RWPE2 (cell line): ENCODE measurements around the gene TAP2.

Experiments used
- ATAC-seq: fragments of 200-7000 bp; cut with Tn5 transposase; 3 replicates; pipeline ENCODE4 v1.9.1; 2021; ENCODE audit warnings: low read depth
- DNase-seq: peaks from one replicate; pipeline ENCODE4 v3.0.0-alpha.2; 2020; ENCODE audit warnings: low spot score
- H3K27ac ChIP-seq: fragments of 450-650 bp; 2 replicates; pipeline ENCODE4 v1.5.1; 2017; ENCODE audit warnings: mild to moderate bottlenecking; ENCODE audit not compliant: poor library complexity, severe bottlenecking
- H3K27me3 ChIP-seq: fragments of 250-450 bp; sonication (Bioruptor Pico); 2 replicates; pipeline ENCODE4 v1.5.1; 2021; ENCODE audit warnings: mild to moderate bottlenecking, moderate library complexity; ENCODE audit not compliant: insufficient read depth, poor library complexity, severe bottlenecking
- H3K36me3 ChIP-seq: fragments of 250-450 bp; sonication (Bioruptor Pico); 2 replicates; pipeline ENCODE4 v1.5.1; 2020; ENCODE audit warnings: low read depth, mild to moderate bottlenecking, moderate library complexity
- H3K4me1 ChIP-seq: fragments of 250-450 bp; sonication (Bioruptor Pico); 2 replicates; pipeline ENCODE4 v1.5.1; 2021; ENCODE audit warnings: mild to moderate bottlenecking, moderate library complexity; ENCODE audit not compliant: insufficient read depth, poor library complexity, severe bottlenecking
- H3K4me3 ChIP-seq: fragments of 250-450 bp; sonication (Bioruptor Pico); 2 replicates; pipeline ENCODE4 v1.5.1; 2021; ENCODE audit warnings: mild to moderate bottlenecking, moderate library complexity; ENCODE audit not compliant: severe bottlenecking
- H3K9me3 ChIP-seq: fragments of 250-450 bp; sonication (Bioruptor Pico); 2 replicates; pipeline ENCODE4 v1.5.1; 2021; ENCODE audit warnings: mild to moderate bottlenecking, moderate library complexity; ENCODE audit not compliant: severe bottlenecking
- TF ChIP-seq, protein P1 (sequence below): fragments of 450-650 bp; IDR thresholded peaks from one replicate; pipeline ENCODE4 v1.5.1; 2017; ENCODE audit warnings: mild to moderate bottlenecking, moderate library complexity; ENCODE audit not compliant: poor library complexity, severe bottlenecking

Gene TAP2

DNA sequence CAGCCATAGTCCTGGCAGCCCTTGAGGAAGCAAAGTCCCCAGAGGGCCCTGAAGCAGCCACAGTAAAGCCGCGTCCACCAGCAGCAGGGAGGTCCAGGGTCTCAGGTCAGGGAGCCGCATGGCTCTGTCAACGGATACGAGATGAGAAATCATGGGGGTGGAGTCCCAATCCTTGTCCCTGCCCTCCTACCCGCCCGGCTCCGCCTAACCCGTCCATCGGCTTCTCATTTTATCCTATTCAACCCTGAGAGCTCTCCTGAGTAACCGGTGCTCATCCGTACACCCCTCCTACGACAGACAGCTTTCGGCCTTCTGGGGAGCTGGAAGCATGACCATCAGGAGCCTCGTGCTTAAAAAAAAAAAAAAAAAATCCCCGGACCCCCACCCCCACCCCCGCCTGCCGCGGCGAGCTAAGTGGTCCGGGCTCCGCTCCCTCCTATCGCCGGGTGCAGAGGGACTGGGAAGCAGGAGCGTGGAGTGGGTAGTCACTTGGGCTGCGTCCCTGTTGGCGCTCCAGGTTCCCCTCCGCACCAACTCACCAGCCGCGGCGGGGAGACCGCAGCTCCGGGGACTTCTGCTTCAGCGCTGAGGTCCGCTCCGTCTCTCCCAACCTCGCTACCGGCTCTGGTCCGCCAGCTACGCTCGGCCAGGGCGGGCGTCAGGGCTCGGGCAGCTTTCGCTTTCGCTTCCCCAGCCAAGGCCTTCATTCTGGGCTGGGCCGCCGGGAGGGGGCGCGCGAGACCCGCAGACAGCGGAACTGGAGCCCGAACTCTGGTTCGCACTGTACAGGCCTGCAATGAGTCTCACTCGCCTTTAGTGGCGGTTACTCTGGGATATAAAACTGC is at the start of gene TAP2:
Gene TAP2, minus strand, starts transcription at position 626 of the 845 bp plus-strand sequence. Its CDS starts 506 bp downstream, at position 120.
- peak; percentile 90 for DNase-seq
- TF ChIP-seq, protein P1, sequence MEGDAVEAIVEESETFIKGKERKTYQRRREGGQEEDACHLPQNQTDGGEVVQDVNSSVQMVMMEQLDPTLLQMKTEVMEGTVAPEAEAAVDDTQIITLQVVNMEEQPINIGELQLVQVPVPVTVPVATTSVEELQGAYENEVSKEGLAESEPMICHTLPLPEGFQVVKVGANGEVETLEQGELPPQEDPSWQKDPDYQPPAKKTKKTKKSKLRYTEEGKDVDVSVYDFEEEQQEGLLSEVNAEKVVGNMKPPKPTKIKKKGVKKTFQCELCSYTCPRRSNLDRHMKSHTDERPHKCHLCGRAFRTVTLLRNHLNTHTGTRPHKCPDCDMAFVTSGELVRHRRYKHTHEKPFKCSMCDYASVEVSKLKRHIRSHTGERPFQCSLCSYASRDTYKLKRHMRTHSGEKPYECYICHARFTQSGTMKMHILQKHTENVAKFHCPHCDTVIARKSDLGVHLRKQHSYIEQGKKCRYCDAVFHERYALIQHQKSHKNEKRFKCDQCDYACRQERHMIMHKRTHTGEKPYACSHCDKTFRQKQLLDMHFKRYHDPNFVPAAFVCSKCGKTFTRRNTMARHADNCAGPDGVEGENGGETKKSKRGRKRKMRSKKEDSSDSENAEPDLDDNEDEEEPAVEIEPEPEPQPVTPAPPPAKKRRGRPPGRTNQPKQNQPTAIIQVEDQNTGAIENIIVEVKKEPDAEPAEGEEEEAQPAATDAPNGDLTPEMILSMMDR, result peak; percentile 98
- Histone ChIP-seq H3K9me3 (no peaks in the 10 kb centered on the region), H3K4me3 (peak within 1 kb of the TSS; percentile 51), H3K36me3 (peaks cover 58% of the 10 kb centered on the region), H3K27ac (peak within 1 kb of the TSS; percentile 68), H3K27me3 (no peaks in the 10 kb centered on the region), H3K4me1 (no peaks in the 10 kb centered on the region)
- ATAC-seq, result peak; percentile 86

DNA sequence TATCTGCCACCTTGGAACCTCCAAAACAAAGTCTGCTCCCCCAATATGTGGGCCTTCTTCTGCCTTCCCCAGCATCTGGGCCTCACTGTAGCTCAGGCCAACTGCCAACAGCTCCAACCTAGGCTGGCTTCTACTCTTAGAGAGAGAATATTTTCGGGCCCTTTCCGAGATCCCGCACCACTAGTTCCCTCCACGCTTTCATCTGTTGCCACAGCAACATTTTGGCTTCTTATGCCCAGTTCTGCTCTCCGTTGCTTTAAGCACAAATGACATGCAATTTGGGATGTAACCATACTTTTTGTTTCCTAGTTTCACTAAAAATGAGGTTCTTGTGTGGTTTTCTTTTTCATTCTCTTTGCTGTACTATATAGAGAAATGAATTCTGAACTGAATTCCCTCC is 49.1 kb upstream of the TAP2 start:
- no peak overlapping the region for H3K4me3 ChIP-seq
- DNase-seq (no peak), ATAC-seq (no peak)
- TF ChIP-seq, protein P1, result no peak
- H3K9me3 ChIP-seq, result no peaks in the 10 kb centered on the region
- H3K4me1 ChIP-seq, result no peaks in the 10 kb centered on the region
- no peaks in the 10 kb centered on the region for H3K36me3 ChIP-seq
- H3K27ac ChIP-seq, result no peak overlapping the region
- no peaks in the 10 kb centered on the region for H3K27me3 ChIP-seq

DNA sequence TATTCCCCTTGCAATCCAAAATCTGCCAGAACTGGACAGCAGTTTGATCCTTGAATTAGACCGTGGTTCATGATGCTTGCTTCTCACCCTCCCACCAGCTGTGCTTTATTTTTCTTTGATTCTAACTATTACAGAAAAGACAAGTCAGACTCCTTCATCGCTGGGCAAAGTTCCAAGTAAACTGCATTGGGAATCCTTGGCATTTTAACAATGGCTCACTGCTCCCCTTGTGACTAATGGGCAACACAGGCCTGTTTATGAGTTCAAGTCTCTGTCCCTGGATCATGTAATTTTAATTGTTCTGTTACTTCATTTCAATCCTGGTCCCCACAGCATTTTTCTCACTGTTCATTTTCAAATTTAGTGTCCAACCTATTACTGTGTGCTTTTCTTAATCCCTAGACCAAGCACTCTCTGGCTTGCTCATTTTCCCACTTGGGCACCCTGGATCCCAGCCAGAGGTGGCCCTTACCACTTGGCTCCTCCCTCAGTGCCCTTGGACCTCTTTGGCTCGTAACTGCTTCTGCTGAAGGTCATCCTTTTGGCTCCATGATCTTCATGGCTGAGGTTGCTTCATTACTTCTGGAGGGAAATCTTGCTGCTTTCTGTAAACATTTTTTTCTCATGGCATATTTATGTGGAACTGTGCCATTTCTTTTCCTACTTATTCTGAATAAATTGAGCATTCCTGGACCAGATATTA is 48.3 kb upstream of the TAP2 start:
- no peak overlapping the region for H3K27ac ChIP-seq
- no peaks in the 10 kb centered on the region for H3K4me1 ChIP-seq
- DNase-seq (no peak), ATAC-seq (peak; percentile 46; the same call in 1 of the 3 replicates)
- H3K27me3 ChIP-seq, result no peaks in the 10 kb centered on the region
- TF ChIP-seq, protein P1, result no peak
- no peaks in the 10 kb centered on the region for H3K36me3 ChIP-seq
- H3K4me3 ChIP-seq, result no peak overlapping the region
- H3K9me3 ChIP-seq, result no peaks in the 10 kb centered on the region

DNA sequence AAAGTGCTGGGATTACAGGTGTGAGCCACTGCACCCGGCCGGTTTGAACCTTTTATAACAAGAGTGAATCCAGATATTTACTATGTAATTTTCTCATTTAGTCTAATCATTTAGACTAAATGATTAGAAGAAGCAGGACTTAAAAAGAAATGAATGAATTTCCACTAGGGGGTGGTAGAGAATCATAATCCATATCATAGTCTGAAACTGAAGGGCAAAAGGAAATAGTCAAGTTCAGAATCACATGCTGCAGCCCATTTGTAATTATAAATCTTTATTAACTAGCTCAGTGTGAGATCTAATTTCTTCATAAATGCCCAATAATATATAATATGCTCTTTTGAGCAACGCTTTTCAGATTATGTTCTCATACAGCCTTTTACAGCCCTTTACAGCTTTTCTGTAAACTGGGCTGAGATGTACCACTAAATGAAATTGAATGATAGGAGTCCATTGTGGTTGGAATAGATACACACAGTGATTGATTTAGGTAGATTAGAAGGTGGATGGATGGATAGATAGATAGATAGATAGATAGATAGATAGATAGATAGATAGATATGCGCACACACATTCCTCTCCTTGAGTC is 47.3 kb upstream of the TAP2 start:
- H3K4me3 ChIP-seq, result no peak overlapping the region
- DNase-seq (no peak), ATAC-seq (peak; percentile 46; the same call in 1 of the 3 replicates)

More for the DNA sequence above, 47.3 kb upstream of the TAP2 start:
- Histone ChIP-seq H3K27me3 (no peaks in the 10 kb centered on the region), H3K9me3 (no peaks in the 10 kb centered on the region), H3K27ac (no peak overlapping the region), H3K36me3 (no peaks in the 10 kb centered on the region), H3K4me1 (no peaks in the 10 kb centered on the region)
- TF ChIP-seq, protein P1, result peak; percentile 79
